WTC11 (cell line): ENCODE measurements around the gene JCAD. TPM values are rescaled to one million over a fixed set of nuclear protein-coding genes. Genes with fewer than 3 reads are reported as not detected.

ENCODE experiments used
- ATAC-seq: fragments of 200-7000 bp; cut with Tn5 transposase; 2 replicates; pipeline ENCODE4 v1.10.0; 2021; ENCODE audit warnings: mild to moderate bottlenecking, moderate library complexity
- CTCF ChIA-PET: fragments of 300-600 bp; sonication (Branson Sonifier 250); formaldehyde crosslinking; loops from one replicate; lab custom pipeline; 2021; ENCODE audit warnings: antibody characterized with exemption; lab: Charles Lee
- POLR2A ChIA-PET: fragments of 350-600 bp; sonication (Branson Sonifier 250); formaldehyde crosslinking; loops from one replicate; lab custom pipeline; 2021; ENCODE audit warnings: antibody characterized with exemption; lab: Charles Lee
- DNase-seq: peaks from one replicate; pipeline ENCODE4 v3.0.0; 2021; ENCODE audit warnings: low spot score
- H3K27ac Mint-ChIP-seq: 2 replicates; pipeline ENCODE4 v1.8.0; 2021; ENCODE audit warnings: mixed read lengths
- H3K27me3 Mint-ChIP-seq: 2 replicates; pipeline ENCODE4 v1.8.0; 2021; ENCODE audit warnings: low read depth, mild to moderate bottlenecking, moderate library complexity, mixed read lengths
- H3K36me3 Mint-ChIP-seq: 2 replicates; pipeline ENCODE4 v1.8.0; 2021; ENCODE audit warnings: mixed read lengths
- H3K4me1 Mint-ChIP-seq: 2 replicates; pipeline ENCODE4 v1.8.0; 2022; ENCODE audit warnings: mixed read lengths
- H3K4me3 Mint-ChIP-seq: 2 replicates; pipeline ENCODE4 v1.8.0; 2021; ENCODE audit warnings: mild to moderate bottlenecking, moderate library complexity, mixed read lengths
- H3K9me3 Mint-ChIP-seq: 2 replicates; pipeline ENCODE4 v1.8.0; 2021; ENCODE audit warnings: mixed read lengths
- AR ChIP-seq: fragments of 250-450 bp; sonication (Bioruptor Pico); IDR thresholded peaks from 2 replicates; pipeline ENCODE4 v1.9.0; 2021; ENCODE audit warnings: mild to moderate bottlenecking
- CBFB ChIP-seq: sonication (generic); formaldehyde crosslinking; IDR thresholded peaks from 2 replicates; pipeline ENCODE4 v1.8.1; 2022; ENCODE audit warnings: mild to moderate bottlenecking, low read depth, missing genetic modification reagents
- CDX4 ChIP-seq: fragments of 250-450 bp; sonication (Bioruptor Pico); IDR thresholded peaks from 2 replicates; pipeline ENCODE4 v1.9.0; 2021; ENCODE audit warnings: moderate library complexity, mild to moderate bottlenecking, inconsistent platforms, borderline replicate concordance
- E2F4 ChIP-seq: sonication (generic); formaldehyde crosslinking; IDR thresholded peaks from 2 replicates; pipeline ENCODE4 v1.8.1; 2022; ENCODE audit warnings: low read depth, mild to moderate bottlenecking, moderate library complexity, missing genetic modification reagents, borderline replicate concordance
- FOXK1 ChIP-seq: sonication (generic); formaldehyde crosslinking; IDR thresholded peaks from 2 replicates; pipeline ENCODE4 v1.8.0; 2022; ENCODE audit warnings: mild to moderate bottlenecking, moderate library complexity, missing genetic modification reagents
- FOXP1 ChIP-seq: sonication (generic); formaldehyde crosslinking; IDR thresholded peaks from 2 replicates; pipeline ENCODE4 v1.8.0; 2022; ENCODE audit warnings: missing genetic modification reagents, mild to moderate bottlenecking, moderate library complexity, borderline replicate concordance
- NR1H2 ChIP-seq: sonication (generic); formaldehyde crosslinking; IDR thresholded peaks from 2 replicates; pipeline ENCODE4 v1.9.0; 2021; ENCODE audit warnings: mild to moderate bottlenecking, moderate library complexity, missing genetic modification reagents
- NR3C1 ChIP-seq: sonication (generic); formaldehyde crosslinking; conservative IDR thresholded peaks from 2 replicates; pipeline ENCODE4 v1.8.1; 2023; ENCODE audit warnings: low read depth, mild to moderate bottlenecking, missing genetic modification reagents
- SMAD4 ChIP-seq: sonication (generic); formaldehyde crosslinking; IDR thresholded peaks from 2 replicates; pipeline ENCODE4 v1.8.0; 2022; ENCODE audit warnings: mild to moderate bottlenecking, missing genetic modification reagents
- SOX15 ChIP-seq: fragments of 250-450 bp; sonication (Bioruptor Pico); IDR thresholded peaks from 2 replicates; pipeline ENCODE4 v1.9.0; 2021; ENCODE audit warnings: mild to moderate bottlenecking
- TEAD1 ChIP-seq: sonication (generic); formaldehyde crosslinking; IDR thresholded peaks from 2 replicates; pipeline ENCODE4 v1.8.0; 2022; ENCODE audit warnings: mild to moderate bottlenecking, missing genetic modification reagents
- ZBTB21 ChIP-seq: sonication (generic); formaldehyde crosslinking; IDR thresholded peaks from 2 replicates; pipeline ENCODE4 v1.8.1; 2023; ENCODE audit warnings: mild to moderate bottlenecking, missing genetic modification reagents, borderline replicate concordance
- ZMAT4 ChIP-seq: fragments of 250-450 bp; sonication (Bioruptor Pico); IDR thresholded peaks from 2 replicates; pipeline ENCODE4 v1.9.0; 2021; ENCODE audit warnings: mild to moderate bottlenecking
- ZNF138 ChIP-seq: sonication (generic); formaldehyde crosslinking; conservative IDR thresholded peaks from 2 replicates; pipeline ENCODE4 v1.8.1; 2022; ENCODE audit warnings: mild to moderate bottlenecking, moderate library complexity, missing genetic modification reagents
- ZNF396 ChIP-seq: fragments of 250-450 bp; sonication (Bioruptor Pico); IDR thresholded peaks from 2 replicates; pipeline ENCODE4 v1.8.0; 2021; ENCODE audit warnings: mild to moderate bottlenecking, moderate library complexity, borderline replicate concordance
- ZNF423 ChIP-seq: fragments of 250-450 bp; sonication (Bioruptor Pico); IDR thresholded peaks from 2 replicates; pipeline ENCODE4 v2.1.2; 2022; ENCODE audit warnings: mild to moderate bottlenecking, moderate library complexity
- total RNA-seq: library from RNA; stranded (reverse); gene quantifications from 3 replicates; pipeline ENCODE4 v1.2.3, GENCODE V29; 2021
- TF ChIP-seq, protein P1 (sequence below): sonication (generic); formaldehyde crosslinking; IDR thresholded peaks from 2 replicates; pipeline ENCODE4 v1.8.1; 2022; ENCODE audit warnings: mild to moderate bottlenecking, moderate library complexity, missing genetic modification reagents
- TF ChIP-seq, protein P2 (sequence below): sonication (generic); formaldehyde crosslinking; IDR thresholded peaks from 2 replicates; pipeline ENCODE4 v1.8.0; 2022; ENCODE audit warnings: mild to moderate bottlenecking, missing genetic modification reagents
- TF ChIP-seq, protein P3 (sequence below): sonication (generic); formaldehyde crosslinking; IDR thresholded peaks from 2 replicates; pipeline ENCODE4 v1.8.1; 2023; ENCODE audit warnings: mild to moderate bottlenecking, moderate library complexity, missing genetic modification reagents
- TF ChIP-seq, protein P4 (sequence below): sonication (generic); formaldehyde crosslinking; IDR thresholded peaks from 2 replicates; pipeline ENCODE4 v1.8.1; 2022; ENCODE audit warnings: missing genetic modification reagents, borderline replicate concordance

Gene JCAD
- total RNA-seq, 1 experiment from 2014 or later = 1.8 TPM

DNA sequence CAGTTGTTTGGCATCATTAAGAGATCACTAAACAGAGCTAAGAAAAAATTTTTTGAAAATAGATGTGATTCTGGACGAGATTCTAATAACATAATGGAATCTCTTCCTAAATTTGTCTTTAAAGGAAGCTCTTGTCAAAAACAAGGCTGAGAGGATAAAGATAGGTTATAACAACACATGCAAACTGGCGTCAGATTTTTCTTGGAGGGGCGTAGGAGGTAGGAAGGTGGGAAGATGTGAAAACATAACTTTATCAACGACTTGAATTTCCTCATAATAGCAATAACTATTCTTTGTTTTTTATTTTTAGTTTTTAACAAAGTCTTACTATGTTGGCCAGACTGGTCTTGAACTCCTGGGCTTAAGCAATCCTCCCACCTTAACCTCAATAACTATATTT is 31.8 kb upstream of the JCAD start:
- Mint-ChIP-seq H3K27ac (no peak overlapping the region), H3K9me3 (no peaks in the 10 kb centered on the region), H3K4me1 (peaks cover 14% of the 10 kb centered on the region), H3K36me3 (no peaks in the 10 kb centered on the region), H3K27me3 (no peaks in the 10 kb centered on the region; the same call in 1 of the 2 replicates), H3K4me3 (no peak overlapping the region)
- ChIA-PET POLR2A (no interaction called here), CTCF (no interaction called here)
- no peak for ATAC-seq
- no peak for DNase-seq
- TF ChIP-seq NR1H2 (no peak), ZMAT4 (CRISPR knock-in tag) (no peak)
- TF ChIP-seq, protein P1, sequence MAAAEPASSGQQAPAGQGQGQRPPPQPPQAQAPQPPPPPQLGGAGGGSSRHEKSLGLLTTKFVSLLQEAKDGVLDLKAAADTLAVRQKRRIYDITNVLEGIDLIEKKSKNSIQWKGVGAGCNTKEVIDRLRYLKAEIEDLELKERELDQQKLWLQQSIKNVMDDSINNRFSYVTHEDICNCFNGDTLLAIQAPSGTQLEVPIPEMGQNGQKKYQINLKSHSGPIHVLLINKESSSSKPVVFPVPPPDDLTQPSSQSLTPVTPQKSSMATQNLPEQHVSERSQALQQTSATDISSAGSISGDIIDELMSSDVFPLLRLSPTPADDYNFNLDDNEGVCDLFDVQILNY = no peak

GRCh38 chr10:30088178-30088577 is 28.8 kb upstream of the JCAD start:
- Mint-ChIP-seq H3K4me3 (no peak overlapping the region), H3K36me3 (no peaks in the 10 kb centered on the region), H3K27me3 (no peaks in the 10 kb centered on the region; the same call in 1 of the 2 replicates), H3K9me3 (no peaks in the 10 kb centered on the region), H3K4me1 (peaks cover 14% of the 10 kb centered on the region), H3K27ac (peak overlapping the region; percentile 7; the same call in 1 of the 2 replicates)
- ATAC-seq (peak; percentile 85), DNase-seq (peak; percentile 18)
- TF ChIP-seq ZNF138 = no peak
- TF ChIP-seq CDX4 (CRISPR knock-in tag) = no peak
- TF ChIP-seq, protein P2, sequence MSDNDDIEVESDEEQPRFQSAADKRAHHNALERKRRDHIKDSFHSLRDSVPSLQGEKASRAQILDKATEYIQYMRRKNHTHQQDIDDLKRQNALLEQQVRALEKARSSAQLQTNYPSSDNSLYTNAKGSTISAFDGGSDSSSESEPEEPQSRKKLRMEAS (CRISPR knock-in tag) = no peak
- no peak for TF ChIP-seq AR (CRISPR knock-in tag)
- TF ChIP-seq FOXK1 (CRISPR knock-in tag) = no peak
- no peak for TF ChIP-seq ZBTB21 (CRISPR knock-in tag)
- no peak for TF ChIP-seq E2F4 (CRISPR knock-in tag)
- no peak for TF ChIP-seq NR3C1 (CRISPR knock-in tag)
- TF ChIP-seq, protein P3, sequence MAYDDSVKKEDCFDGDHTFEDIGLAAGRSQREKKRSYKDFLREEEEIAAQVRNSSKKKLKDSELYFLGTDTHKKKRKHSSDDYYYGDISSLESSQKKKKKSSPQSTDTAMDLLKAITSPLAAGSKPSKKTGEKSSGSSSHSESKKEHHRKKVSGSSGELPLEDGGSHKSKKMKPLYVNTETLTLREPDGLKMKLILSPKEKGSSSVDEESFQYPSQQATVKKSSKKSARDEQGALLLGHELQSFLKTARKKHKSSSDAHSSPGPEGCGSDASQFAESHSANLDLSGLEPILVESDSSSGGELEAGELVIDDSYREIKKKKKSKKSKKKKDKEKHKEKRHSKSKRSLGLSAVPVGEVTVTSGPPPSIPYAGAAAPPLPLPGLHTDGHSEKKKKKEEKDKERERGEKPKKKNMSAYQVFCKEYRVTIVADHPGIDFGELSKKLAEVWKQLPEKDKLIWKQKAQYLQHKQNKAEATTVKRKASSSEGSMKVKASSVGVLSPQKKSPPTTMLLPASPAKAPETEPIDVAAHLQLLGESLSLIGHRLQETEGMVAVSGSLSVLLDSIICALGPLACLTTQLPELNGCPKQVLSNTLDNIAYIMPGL (CRISPR knock-in tag) = no peak
- TF ChIP-seq TEAD1 (CRISPR knock-in tag) = no peak
- no peak for TF ChIP-seq CBFB (CRISPR knock-in tag)
- no peak for TF ChIP-seq FOXP1
- TF ChIP-seq, protein P4, sequence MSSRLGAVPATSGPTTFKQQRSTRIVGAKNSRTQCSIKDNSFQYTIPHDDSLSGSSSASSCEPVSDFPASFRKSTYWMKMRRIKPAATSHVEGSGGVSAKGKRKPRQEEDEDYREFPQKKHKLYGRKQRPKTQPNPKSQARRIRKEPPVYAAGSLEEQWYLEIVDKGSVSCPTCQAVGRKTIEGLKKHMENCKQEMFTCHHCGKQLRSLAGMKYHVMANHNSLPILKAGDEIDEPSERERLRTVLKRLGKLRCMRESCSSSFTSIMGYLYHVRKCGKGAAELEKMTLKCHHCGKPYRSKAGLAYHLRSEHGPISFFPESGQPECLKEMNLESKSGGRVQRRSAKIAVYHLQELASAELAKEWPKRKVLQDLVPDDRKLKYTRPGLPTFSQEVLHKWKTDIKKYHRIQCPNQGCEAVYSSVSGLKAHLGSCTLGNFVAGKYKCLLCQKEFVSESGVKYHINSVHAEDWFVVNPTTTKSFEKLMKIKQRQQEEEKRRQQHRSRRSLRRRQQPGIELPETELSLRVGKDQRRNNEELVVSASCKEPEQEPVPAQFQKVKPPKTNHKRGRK (CRISPR knock-in tag) = no peak
- TF ChIP-seq ZNF423 (CRISPR knock-in tag) = no peak
- TF ChIP-seq SOX15 = no peak
- TF ChIP-seq SMAD4 (CRISPR knock-in tag) = no peak
- no peak for TF ChIP-seq ZNF396 (CRISPR knock-in tag)
- CTCF ChIA-PET = interaction anchor here (0.6 to 1.2 kb wide), 4 partner anchors 13 to 239 kb away, joined by 3 to 5 read pairs (median 3); no protein-coding TSS in a partner anchor
- POLR2A ChIA-PET = no interaction called here
